NOMO-1 treated with DMSO at 0.1 percent for 48 hours (cell line): ENCODE results near the gene HSPA12B.
A peak's percentile ranks its signal among the peaks of the same experiment; 100 is the strongest.

Experiments
- DNase-seq: peaks from one replicate; lab custom pipeline; 2025; ENCODE audit not compliant: unreplicated experiment; lab: John Stamatoyannopoulos, UW

The HSPA12B gene

GRCh38 chr20:3763671-3764601, 31.5 kb downstream of the HSPA12B start:
- DNase-seq, result peak; percentile 51

- DNase-seq, result no peak
These were observed 32.2 kb downstream of the HSPA12B start for GRCh38 chr20:3764659-3765058.

GRCh38 chr20:3765171-3765882, 32.8 kb downstream of the HSPA12B start:
- no peak for DNase-seq

- no peak for DNase-seq
These were observed 34.1 kb downstream of the HSPA12B start for GRCh38 chr20:3766422-3767109.

- DNase-seq, result no peak
These were observed 34.6 kb downstream of the HSPA12B start for GRCh38 chr20:3767110-3767426.

GRCh38 chr20:3767427-3768341, 35.2 kb downstream of the HSPA12B start, which contains the start of gene ADISSP:
Gene ADISSP, minus strand, starts transcription at chr20:3767753. Its CDS starts 7,653 bp downstream, at chr20:3760100.
- DNase-seq, result peak; percentile 98

- DNase-seq, result peak; percentile 71
These were observed 36.1 kb downstream of the HSPA12B start for GRCh38 chr20:3768342-3769130.

- no peak for DNase-seq
These were observed 39.1 kb downstream of the HSPA12B start for GRCh38 chr20:3771552-3772058.

- no peak for DNase-seq
These were observed 43.1 kb downstream of the HSPA12B start for GRCh38 chr20:3775457-3776108.

- DNase-seq, result no peak
These were observed 44.9 kb downstream of the HSPA12B start for GRCh38 chr20:3777381-3777715.

GRCh38 chr20:3777716-3778629, 45.5 kb downstream of the HSPA12B start:
- DNase-seq, result peak; percentile 15

- DNase-seq, result no peak
These were observed 46.5 kb downstream of the HSPA12B start for GRCh38 chr20:3778976-3779375.

GRCh38 chr20:3781153-3781910, 48.8 kb downstream of the HSPA12B start, which contains the start of gene SPEF1:
Gene SPEF1, minus strand, starts transcription at chr20:3781448. Its CDS starts 161 bp downstream, at chr20:3781287.
- DNase-seq, result peak; percentile 90

- DNase-seq, result no peak
These were observed 50.1 kb downstream of the HSPA12B start for GRCh38 chr20:3782597-3782996.

GRCh38 chr20:3783068-3783489, 50.6 kb downstream of the HSPA12B start:
- DNase-seq, result no peak

GRCh38 chr20:3783511-3784195, 51.2 kb downstream of the HSPA12B start:
- DNase-seq, result no peak
